ENCODE data around the gene WDR27.
"Not testable (repeated sequence)": the region's sequence is repeated elsewhere in the genome, so short reads cannot be mapped to it uniquely, and the experiment has no call there.

The WDR27 gene

DNA sequence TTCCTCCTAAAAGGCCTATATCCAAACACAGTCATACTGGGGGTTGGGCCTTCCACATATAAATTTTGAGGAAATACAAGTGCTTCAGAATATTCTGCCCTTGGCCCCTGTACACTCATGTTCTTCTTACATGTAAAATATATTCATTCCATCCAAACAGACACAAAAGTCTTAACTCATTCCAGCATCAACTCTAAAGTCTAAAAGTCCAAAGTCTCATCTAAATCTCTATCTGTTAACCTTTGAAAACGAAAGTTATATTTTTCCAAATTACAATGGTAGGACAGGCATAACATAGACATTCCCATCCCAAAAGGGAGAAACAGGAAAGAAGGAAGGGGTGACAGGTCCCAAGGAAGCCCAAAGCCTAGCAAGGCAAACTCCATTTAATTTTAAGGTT, 232.8 kb downstream of the WDR27 start:
- no peak for TF ChIP-seq POLR2A (IDR thresholded peaks at IDR 0.05; ENCODE audit: low read depth, low read length)
- no peak for DNase-seq (ENCODE audit: insufficient read length, low spot score)
- no peak for FAIRE-seq

GRCh38 chr6:169467755-169468154, 234.1 kb downstream of the WDR27 start:
- not testable (repeated sequence) for FAIRE-seq; DNase-seq (ENCODE audit: insufficient read length, low spot score)

DNA sequence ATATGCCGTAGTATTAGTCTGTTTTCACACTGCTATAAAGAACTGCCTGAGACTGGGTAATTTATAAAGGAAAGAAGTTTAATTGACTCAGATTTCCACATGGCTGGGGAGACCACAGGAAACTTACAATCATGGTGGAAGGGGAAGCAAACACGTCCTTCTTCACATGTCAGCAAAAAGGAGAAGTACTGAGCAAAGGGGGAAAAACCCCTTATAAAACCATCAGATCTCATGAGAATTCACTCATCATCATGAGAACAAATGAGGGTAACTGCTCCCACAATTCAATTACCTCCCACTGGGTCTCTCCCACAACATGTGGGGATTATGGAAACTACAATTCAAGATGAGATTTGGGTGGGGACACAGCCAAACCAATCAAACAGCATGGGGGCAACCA, 235.6 kb downstream of the WDR27 start:
- not testable (repeated sequence) for DNase-seq (ENCODE audit: insufficient read length, low spot score); FAIRE-seq

DNA sequence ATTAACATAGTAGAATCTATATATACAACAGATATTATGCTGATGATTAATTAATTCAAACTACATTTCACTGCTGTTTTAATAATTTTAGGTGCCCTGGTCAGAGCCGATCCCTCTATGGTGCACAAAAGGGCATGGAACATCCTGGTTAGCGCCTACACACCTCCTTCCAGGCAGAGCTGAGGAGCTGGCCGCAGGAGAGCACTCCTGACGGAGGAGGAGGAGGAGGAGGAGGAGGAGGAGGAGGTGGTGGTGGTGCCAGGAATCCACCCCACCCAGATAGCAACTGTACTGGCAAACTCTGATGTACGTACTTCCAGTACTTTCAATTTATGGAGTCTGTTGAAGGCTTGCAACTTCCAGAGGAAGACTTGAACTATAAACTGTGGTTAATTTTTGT, 244.1 kb downstream of the WDR27 start:
- DNase-seq (ENCODE audit: insufficient read length, low spot score) = no peak
- FAIRE-seq = no peak

GRCh38 chr6:169456840-169457239, 245.0 kb downstream of the WDR27 start:
- no peak for TF ChIP-seq POLR2A (IDR thresholded peaks at IDR 0.05; ENCODE audit: low read depth, low read length)
- FAIRE-seq (no peak), DNase-seq (ENCODE audit: insufficient read length, low spot score) (no peak)

More for the DNA sequence above, 244.1 kb downstream of the WDR27 start:
- TF ChIP-seq POLR2A (IDR thresholded peaks at IDR 0.05; ENCODE audit: low read depth, low read length) = no peak

GRCh38 chr6:169455470-169455869, 246.4 kb downstream of the WDR27 start:
- FAIRE-seq = no peak
- TF ChIP-seq POLR2A (IDR thresholded peaks at IDR 0.05; ENCODE audit: low read depth, low read length) = no peak
- DNase-seq (ENCODE audit: insufficient read length, low spot score) = no peak

DNA sequence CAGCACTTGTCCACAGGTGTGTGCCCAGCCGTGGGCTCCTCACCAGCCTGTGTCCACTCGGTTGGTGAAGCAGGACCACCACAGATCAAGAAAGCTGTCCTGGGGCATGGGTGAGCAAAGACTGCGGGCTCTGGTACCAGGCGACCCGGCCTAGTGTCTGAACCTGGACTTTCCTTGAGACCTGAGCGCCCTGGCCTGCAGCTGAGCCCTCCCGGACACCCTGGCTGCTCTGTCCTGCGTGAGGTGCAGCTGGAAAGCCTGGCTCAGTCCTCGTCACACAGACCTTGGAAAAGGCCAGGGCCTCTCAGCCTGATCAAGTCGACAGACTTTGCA, 247.0 kb downstream of the WDR27 start:
- TF ChIP-seq POLR2A (IDR thresholded peaks at IDR 0.05; ENCODE audit: low read depth, low read length) = no peak
- no peak for FAIRE-seq
- no peak for DNase-seq (ENCODE audit: insufficient read length, low spot score)

GRCh38 chr6:169454204-169454871, 247.5 kb downstream of the WDR27 start:
- TF ChIP-seq POLR2A (IDR thresholded peaks at IDR 0.05; ENCODE audit: low read depth, low read length) = no peak
- DNase-seq (ENCODE audit: insufficient read length, low spot score) (no peak), FAIRE-seq (no peak)

GRCh38 chr6:169452869-169453620, 248.8 kb downstream of the WDR27 start:
- DNase-seq (ENCODE audit: insufficient read length, low spot score) (no peak), FAIRE-seq (no peak)
- no peak for TF ChIP-seq POLR2A (IDR thresholded peaks at IDR 0.05; ENCODE audit: low read depth, low read length)

- no peak for FAIRE-seq
- no peak for TF ChIP-seq POLR2A (IDR thresholded peaks at IDR 0.05; ENCODE audit: low read depth, low read length)
- peak; percentile 33 for DNase-seq (ENCODE audit: insufficient read length, low spot score)
Measured at GRCh38 chr6:169452117-169452868, 249.5 kb downstream of the WDR27 start.

DNA sequence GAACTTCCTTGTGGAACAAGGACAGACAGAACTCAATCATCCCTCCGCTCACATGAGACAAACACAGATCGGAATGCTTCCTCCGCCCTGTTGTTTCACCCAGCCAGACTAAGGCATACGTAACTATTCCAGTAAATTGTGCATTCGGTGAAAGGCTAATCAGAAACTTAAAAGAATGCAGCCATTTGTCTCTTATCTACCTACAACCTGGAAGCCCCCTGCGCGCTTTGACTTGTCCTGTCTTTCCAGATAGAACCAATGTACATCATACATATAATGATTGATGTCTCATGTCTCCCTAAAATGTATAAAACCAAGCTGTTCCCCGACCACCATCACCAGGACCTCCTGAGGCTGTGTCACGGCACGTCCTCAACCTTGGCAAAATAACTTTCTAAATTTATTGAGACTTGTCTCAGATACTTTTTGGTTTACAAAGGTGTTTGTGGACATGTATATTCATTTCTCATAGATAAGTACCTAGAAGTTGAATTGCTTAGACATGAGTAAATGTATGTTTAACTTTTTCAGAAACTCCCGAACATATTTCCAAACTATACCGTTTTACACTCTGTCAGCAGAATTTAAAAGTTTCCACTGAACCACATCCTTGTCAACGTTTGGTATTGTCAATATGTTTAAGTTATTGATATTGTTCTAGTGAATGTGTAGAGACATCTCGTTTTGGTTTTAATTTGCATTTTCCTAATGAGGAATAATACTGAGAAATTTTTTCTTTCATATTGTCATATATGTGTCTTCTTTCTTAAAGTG, 250.6 kb downstream of the WDR27 start:
- DNase-seq (ENCODE audit: insufficient read length, low spot score) = no peak
- TF ChIP-seq POLR2A (IDR thresholded peaks at IDR 0.05; ENCODE audit: low read depth, low read length) = no peak
- FAIRE-seq = no peak

DNA sequence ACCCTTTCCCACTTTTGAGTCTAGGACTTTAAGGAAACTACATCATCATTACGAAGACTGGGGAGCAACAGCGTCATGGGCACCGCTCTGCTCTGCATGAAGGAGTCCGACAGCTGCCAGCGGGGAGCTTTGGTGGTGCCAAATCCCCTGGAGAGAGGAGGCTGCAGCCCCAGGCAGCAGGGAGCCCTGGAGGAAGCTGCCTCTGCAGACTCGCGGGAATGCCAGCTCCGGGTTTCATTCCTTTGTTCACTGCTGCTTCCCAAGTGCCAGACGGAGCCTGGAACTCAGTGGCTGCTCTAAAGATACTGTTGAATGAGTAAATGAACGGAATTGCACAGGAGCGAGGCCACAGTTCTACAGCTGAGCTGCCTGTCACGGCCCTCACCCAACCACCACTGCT, 251.7 kb downstream of the WDR27 start:
- TF ChIP-seq POLR2A (IDR thresholded peaks at IDR 0.05; ENCODE audit: low read depth, low read length) = no peak
- FAIRE-seq (no peak), DNase-seq (ENCODE audit: insufficient read length, low spot score) (peak; percentile 9)

DNA sequence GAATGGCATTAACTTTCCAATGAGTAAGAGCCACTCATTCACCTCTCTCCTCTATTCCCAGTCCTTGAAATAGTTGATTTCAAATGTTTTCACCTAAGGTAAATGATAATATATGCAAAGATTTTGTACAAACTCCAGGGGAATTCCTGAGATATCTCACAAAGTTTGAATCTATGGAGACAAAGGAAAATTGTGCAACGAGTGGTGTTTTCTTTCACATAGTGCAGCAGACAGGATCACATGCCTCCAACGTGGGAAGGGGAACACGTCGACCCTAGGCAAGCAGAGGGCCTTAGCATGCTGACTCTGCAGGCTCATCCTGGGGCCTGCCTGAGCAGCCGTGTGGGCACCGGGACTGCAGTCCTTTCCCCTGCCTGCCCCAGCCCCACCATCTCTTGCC, 252.6 kb downstream of the WDR27 start:
- FAIRE-seq = no peak
- TF ChIP-seq POLR2A (IDR thresholded peaks at IDR 0.05; ENCODE audit: low read depth, low read length) = no peak

More for the DNA sequence above, 252.6 kb downstream of the WDR27 start:
- no peak for DNase-seq (ENCODE audit: insufficient read length, low spot score)
